HepG2 (cell line): ENCODE data around the gene G6PC3. TPM values are rescaled to one million over a fixed set of nuclear protein-coding genes. Genes with fewer than 3 reads are reported as not detected.
A peak's percentile ranks its signal among the peaks of the same experiment; 100 is the strongest.

Experiments used
- CAMTA2 ChIP-seq: sonication (generic); formaldehyde crosslinking; IDR thresholded peaks from 2 replicates; pipeline ENCODE4 v1.4.0; 2020; ENCODE audit warnings: mild to moderate bottlenecking, missing genetic modification reagents, borderline replicate concordance
- CBX1 ChIP-seq: IDR thresholded peaks from one replicate; pipeline ENCODE4 v1.6.1; 2016; ENCODE audit warnings: antibody characterized with exemption, low read depth
- CC2D1A ChIP-seq: sonication (generic); formaldehyde crosslinking; IDR thresholded peaks from 2 replicates; pipeline ENCODE4 v1.8.1; 2023; ENCODE audit warnings: mild to moderate bottlenecking, missing genetic modification reagents
- MIXL1 ChIP-seq: IDR thresholded peaks from 2 replicates; pipeline ENCODE4 v1.6.1; 2016
- NCOR1 ChIP-seq: fragments of 200-600 bp; sonication (generic); IDR thresholded peaks from 2 replicates; pipeline ENCODE4 v1.7.0; 2017; ENCODE audit warnings: antibody characterized with exemption, low read length, borderline replicate concordance
- PTBP1 ChIP-seq: fragments of 200-400 bp; formaldehyde crosslinking; IDR thresholded peaks from 2 replicates; pipeline ENCODE4 v1.6.1; 2018; ENCODE audit warnings: low read length, low read depth; ENCODE audit not compliant: poor library complexity, severe bottlenecking
- RXRB ChIP-seq: IDR thresholded peaks from 2 replicates; pipeline ENCODE4 v1.6.1; 2016; ENCODE audit warnings: borderline replicate concordance, missing genetic modification reagents, missing compliant biosample characterization
- SATB2 ChIP-seq: sonication (generic); formaldehyde crosslinking; IDR thresholded peaks from 2 replicates; pipeline ENCODE4 v1.5.0; 2020; ENCODE audit warnings: missing genetic modification reagents
- SRF ChIP-seq: IDR thresholded peaks from 2 replicates; pipeline ENCODE4 v1.6.1; 2011; ENCODE audit warnings: mild to moderate bottlenecking, low read depth, low read length, moderate library complexity
- ZBTB20 ChIP-seq: sonication (generic); formaldehyde crosslinking; IDR thresholded peaks from 2 replicates; pipeline ENCODE4 v1.8.1; 2023; ENCODE audit warnings: missing genetic modification reagents, low read depth, mild to moderate bottlenecking, borderline replicate concordance
- ZFX ChIP-seq: sonication (generic); formaldehyde crosslinking; IDR thresholded peaks from 2 replicates; pipeline ENCODE4 v1.4.0; 2020; ENCODE audit warnings: mild to moderate bottlenecking, low read depth, missing genetic modification reagents, moderate library complexity
- ZNF101 ChIP-seq: sonication (generic); formaldehyde crosslinking; IDR thresholded peaks from 2 replicates; pipeline ENCODE4 v1.4.0; 2020; ENCODE audit warnings: mild to moderate bottlenecking, low read depth, missing genetic modification reagents, borderline replicate concordance
- polyA plus RNA-seq, 8 experiments: library from polyadenylated mRNA; depleted of rRNA in 3 of 8; stranded (reverse) in 7 of 8; unstranded in 1 of 8; fragments of >200 nt; fragmentation: Illumina TruSeq in 4 of 8; extraction: Trizol in 4 of 8; gene quantifications; 2 replicates each; pipeline versions ENCODE4 v1.2.1 to v1.2.3, GENCODE V29; 2011 to 2016; ENCODE audit warnings: low read depth in 4 of 8, missing spikeins in 1 of 8, mixed read lengths in 1 of 8; ENCODE audit not compliant: insufficient read depth in 1 of 8
- total RNA-seq, 5 experiments: library from RNA; depleted of rRNA; stranded (reverse); fragments of >200 nt; fragmentation: Illumina TruSeq; extraction: Trizol; gene quantifications; 2 replicates each; pipeline ENCODE4 v1.2.3, GENCODE V29; 2016; ENCODE audit warnings: low read depth in 1 of 5
- TF ChIP-seq, protein P1 (sequence below), 2 experiments: sonication (generic) in 1 of 2; formaldehyde crosslinking in 1 of 2; IDR thresholded peaks; 2 replicates each; pipeline versions ENCODE4 v1.5.1 to v1.6.1; 2011 to 2020; ENCODE audit warnings: borderline replicate concordance in 1 of 2, low read depth in 1 of 2, low read length in 1 of 2, mild to moderate bottlenecking in 1 of 2, missing genetic modification reagents in 1 of 2, moderate library complexity in 1 of 2
- TF ChIP-seq, protein P2 (sequence below): sonication (generic); formaldehyde crosslinking; IDR thresholded peaks from 2 replicates; pipeline ENCODE4 v1.4.0; 2020; ENCODE audit warnings: missing genetic modification reagents
- TF ChIP-seq, protein P3 (sequence below): sonication (generic); formaldehyde crosslinking; IDR thresholded peaks from 2 replicates; pipeline ENCODE4 v1.8.0; 2022; ENCODE audit warnings: mild to moderate bottlenecking, missing genetic modification reagents, moderate library complexity
- TF ChIP-seq, protein P4 (sequence below): sonication (generic); formaldehyde crosslinking; IDR thresholded peaks from 2 replicates; pipeline ENCODE4 v1.5.0; 2020; ENCODE audit warnings: missing genetic modification reagents, mild to moderate bottlenecking, borderline replicate concordance
- TF ChIP-seq, protein P5 (sequence below): sonication (generic); formaldehyde crosslinking; IDR thresholded peaks from 2 replicates; pipeline ENCODE4 v1.4.0; 2020; ENCODE audit warnings: mild to moderate bottlenecking, missing genetic modification reagents

G6PC3 gene
- total and polyA plus RNA-seq, 2 of the 13 experiments (the other 11 are each of a cell fraction or from before 2014, with no cell fraction given), result 38.5 to 75.8 TPM

DNA sequence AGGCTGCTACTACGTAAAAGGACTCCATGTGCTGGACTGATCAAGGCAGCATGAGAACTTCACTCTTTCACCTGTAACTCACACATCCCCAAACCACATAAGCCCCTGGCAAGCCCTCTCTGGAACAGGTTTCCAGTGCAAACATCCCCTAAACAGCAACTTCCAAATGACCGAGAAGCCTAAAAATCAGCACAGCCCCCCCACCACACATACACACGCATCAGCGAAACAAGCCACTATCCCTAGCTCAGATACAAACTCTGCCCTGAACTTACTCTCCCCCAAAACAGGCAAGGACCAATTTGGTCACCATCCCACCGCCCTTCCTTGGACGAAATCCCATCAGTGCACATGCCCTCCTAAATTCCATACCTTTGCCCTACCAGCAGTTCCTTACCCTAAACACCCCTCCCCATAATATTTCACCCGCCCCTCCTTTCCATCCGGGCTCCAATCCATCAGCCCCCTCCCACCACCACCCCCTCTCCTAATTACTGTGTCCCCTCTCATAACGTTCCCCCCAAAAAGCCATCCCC is 4.8 kb upstream of the G6PC3 start (continued):
- TF ChIP-seq RXRB (CRISPR knock-in tag) (no peak), CAMTA2 (CRISPR knock-in tag) (no peak), SATB2 (no peak), CC2D1A (CRISPR knock-in tag) (0 out of 2 replicates have a peak, but pooled peaks have one; percentile 55), ZFX (CRISPR knock-in tag) (no peak), CBX1 (no peak), NCOR1 (no peak), MIXL1 (CRISPR knock-in tag) (no peak), SRF (no peak), PTBP1 (no peak), ZBTB20 (CRISPR knock-in tag) (no peak), ZNF101 (CRISPR knock-in tag) (no peak)
- TF ChIP-seq, protein P1, sequence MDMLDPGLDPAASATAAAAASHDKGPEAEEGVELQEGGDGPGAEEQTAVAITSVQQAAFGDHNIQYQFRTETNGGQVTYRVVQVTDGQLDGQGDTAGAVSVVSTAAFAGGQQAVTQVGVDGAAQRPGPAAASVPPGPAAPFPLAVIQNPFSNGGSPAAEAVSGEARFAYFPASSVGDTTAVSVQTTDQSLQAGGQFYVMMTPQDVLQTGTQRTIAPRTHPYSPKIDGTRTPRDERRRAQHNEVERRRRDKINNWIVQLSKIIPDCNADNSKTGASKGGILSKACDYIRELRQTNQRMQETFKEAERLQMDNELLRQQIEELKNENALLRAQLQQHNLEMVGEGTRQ (IDR thresholded peaks at IDR 0.05; ENCODE audit: low read depth, low read length), result no peak
- TF ChIP-seq, protein P1 (CRISPR knock-in tag; IDR thresholded peaks at IDR 0.05; ENCODE audit: borderline replicate concordance), result no peak
- TF ChIP-seq, protein P2, sequence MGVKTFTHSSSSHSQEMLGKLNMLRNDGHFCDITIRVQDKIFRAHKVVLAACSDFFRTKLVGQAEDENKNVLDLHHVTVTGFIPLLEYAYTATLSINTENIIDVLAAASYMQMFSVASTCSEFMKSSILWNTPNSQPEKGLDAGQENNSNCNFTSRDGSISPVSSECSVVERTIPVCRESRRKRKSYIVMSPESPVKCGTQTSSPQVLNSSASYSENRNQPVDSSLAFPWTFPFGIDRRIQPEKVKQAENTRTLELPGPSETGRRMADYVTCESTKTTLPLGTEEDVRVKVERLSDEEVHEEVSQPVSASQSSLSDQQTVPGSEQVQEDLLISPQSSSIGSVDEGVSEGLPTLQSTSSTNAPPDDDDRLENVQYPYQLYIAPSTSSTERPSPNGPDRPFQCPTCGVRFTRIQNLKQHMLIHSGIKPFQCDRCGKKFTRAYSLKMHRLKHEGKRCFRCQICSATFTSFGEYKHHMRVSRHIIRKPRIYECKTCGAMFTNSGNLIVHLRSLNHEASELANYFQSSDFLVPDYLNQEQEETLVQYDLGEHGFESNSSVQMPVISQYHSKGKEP (CRISPR knock-in tag), result no peak
- TF ChIP-seq, protein P3, sequence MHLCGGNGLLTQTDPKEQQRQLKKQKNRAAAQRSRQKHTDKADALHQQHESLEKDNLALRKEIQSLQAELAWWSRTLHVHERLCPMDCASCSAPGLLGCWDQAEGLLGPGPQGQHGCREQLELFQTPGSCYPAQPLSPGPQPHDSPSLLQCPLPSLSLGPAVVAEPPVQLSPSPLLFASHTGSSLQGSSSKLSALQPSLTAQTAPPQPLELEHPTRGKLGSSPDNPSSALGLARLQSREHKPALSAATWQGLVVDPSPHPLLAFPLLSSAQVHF (CRISPR knock-in tag), result 0 out of 2 replicates have a peak, but pooled peaks have one; percentile 13
- TF ChIP-seq, protein P4, sequence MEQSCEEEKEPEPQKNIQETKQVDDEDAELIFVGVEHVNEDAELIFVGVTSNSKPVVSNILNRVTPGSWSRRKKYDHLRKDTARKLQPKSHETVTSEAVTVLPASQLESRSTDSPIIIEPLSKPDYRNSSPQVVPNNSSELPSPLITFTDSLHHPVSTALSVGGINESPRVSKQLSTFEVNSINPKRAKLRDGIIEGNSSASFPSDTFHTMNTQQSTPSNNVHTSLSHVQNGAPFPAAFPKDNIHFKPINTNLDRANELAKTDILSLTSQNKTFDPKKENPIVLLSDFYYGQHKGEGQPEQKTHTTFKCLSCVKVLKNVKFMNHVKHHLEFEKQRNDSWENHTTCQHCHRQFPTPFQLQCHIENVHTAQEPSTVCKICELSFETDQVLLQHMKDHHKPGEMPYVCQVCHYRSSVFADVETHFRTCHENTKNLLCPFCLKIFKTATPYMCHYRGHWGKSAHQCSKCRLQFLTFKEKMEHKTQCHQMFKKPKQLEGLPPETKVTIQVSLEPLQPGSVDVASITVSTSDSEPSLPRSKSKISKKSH (CRISPR knock-in tag), result no peak
- TF ChIP-seq, protein P5, sequence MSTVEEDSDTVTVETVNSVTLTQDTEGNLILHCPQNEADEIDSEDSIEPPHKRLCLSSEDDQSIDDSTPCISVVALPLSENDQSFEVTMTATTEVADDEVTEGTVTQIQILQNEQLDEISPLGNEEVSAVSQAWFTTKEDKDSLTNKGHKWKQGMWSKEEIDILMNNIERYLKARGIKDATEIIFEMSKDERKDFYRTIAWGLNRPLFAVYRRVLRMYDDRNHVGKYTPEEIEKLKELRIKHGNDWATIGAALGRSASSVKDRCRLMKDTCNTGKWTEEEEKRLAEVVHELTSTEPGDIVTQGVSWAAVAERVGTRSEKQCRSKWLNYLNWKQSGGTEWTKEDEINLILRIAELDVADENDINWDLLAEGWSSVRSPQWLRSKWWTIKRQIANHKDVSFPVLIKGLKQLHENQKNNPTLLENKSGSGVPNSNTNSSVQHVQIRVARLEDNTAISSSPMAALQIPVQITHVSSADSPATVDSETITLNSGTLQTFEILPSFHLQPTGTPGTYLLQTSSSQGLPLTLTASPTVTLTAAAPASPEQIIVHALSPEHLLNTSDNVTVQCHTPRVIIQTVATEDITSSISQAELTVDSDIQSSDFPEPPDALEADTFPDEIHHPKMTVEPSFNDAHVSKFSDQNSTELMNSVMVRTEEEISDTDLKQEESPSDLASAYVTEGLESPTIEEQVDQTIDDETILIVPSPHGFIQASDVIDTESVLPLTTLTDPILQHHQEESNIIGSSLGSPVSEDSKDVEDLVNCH (CRISPR knock-in tag), result peak; percentile 13; the same call in 1 of the 2 replicates
